Activated naive CD4-positive, alpha-beta T cell treated with Interleukin-2 at 50 U/mL for 16 hours (primary cell): ENCODE results near the gene PTPRC.

Experiments used
- DNase-seq: peaks from one replicate; pipeline ENCODE4 v3.0.0-alpha.2; 2020

Gene PTPRC

GRCh38 chr1:198622001-198622400 lies 16.8 kb upstream of the PTPRC start:
- DNase-seq: no peak

GRCh38 chr1:198623752-198624647 lies 14.8 kb upstream of the PTPRC start:
- DNase-seq: no peak

- no peak for DNase-seq
Measured at GRCh38 chr1:198624648-198624980, 14.2 kb upstream of the PTPRC start.

- no peak for DNase-seq
Measured at GRCh38 chr1:198627436-198628066, 11.3 kb upstream of the PTPRC start.

GRCh38 chr1:198628067-198628455 lies 10.8 kb upstream of the PTPRC start:
- no peak for DNase-seq

GRCh38 chr1:198629610-198630009 lies 9.2 kb upstream of the PTPRC start:
- DNase-seq: no peak

GRCh38 chr1:198630863-198631262 lies 8.0 kb upstream of the PTPRC start:
- no peak for DNase-seq

GRCh38 chr1:198631292-198631691 lies 7.5 kb upstream of the PTPRC start:
- no peak for DNase-seq

- DNase-seq: no peak
Measured at GRCh38 chr1:198632007-198632406, 6.8 kb upstream of the PTPRC start.

- no peak for DNase-seq
Measured at GRCh38 chr1:198633675-198634121, 5.1 kb upstream of the PTPRC start.

- no peak for DNase-seq
Measured at GRCh38 chr1:198635964-198636363, 2.9 kb upstream of the PTPRC start.

GRCh38 chr1:198636391-198636790 lies 2.4 kb upstream of the PTPRC start:
- DNase-seq: no peak

GRCh38 chr1:198637157-198637556 lies 1.7 kb upstream of the PTPRC start:
- no peak for DNase-seq

- DNase-seq: no peak
Measured at GRCh38 chr1:198637916-198638437, 863 bp upstream of the PTPRC start.

GRCh38 chr1:198638441-198638840 lies 399 bp upstream of the PTPRC start:
- DNase-seq: no peak

GRCh38 chr1:198639671-198640143 lies 867 bp downstream of the PTPRC start:
- DNase-seq: no peak

GRCh38 chr1:198640174-198640573 lies 1.3 kb downstream of the PTPRC start:
- DNase-seq: no peak

- DNase-seq: no peak
Measured at GRCh38 chr1:198641501-198641900, 2.7 kb downstream of the PTPRC start.

GRCh38 chr1:198641966-198642668 lies 3.3 kb downstream of the PTPRC start:
- no peak for DNase-seq

GRCh38 chr1:198642983-198643382 lies 4.1 kb downstream of the PTPRC start:
- DNase-seq: no peak

GRCh38 chr1:198643808-198644207 lies 5.0 kb downstream of the PTPRC start:
- DNase-seq: no peak

- DNase-seq: no peak
Measured at GRCh38 chr1:198647055-198647454, 8.2 kb downstream of the PTPRC start.

- no peak for DNase-seq
Measured at GRCh38 chr1:198648592-198648991, 9.8 kb downstream of the PTPRC start.
